SK-N-MC (cell line): ENCODE measurements around the gene ZNF423.
"Not testable (repeated sequence)": the region's sequence is repeated elsewhere in the genome, so short reads cannot be mapped to it uniquely, and the experiment has no call there.

Experiments
- DNase-seq: peaks from one replicate; pipeline ENCODE4 v3.0.0-alpha.2; 2011; ENCODE audit warnings: low read depth, low spot score
- H3K27ac ChIP-seq: fragments of 200-600 bp; sonication (generic); 2 replicates; pipeline ENCODE4 v1.5.1; 2016; ENCODE audit warnings: mixed run types
- H3K36me3 ChIP-seq: fragments of 200-600 bp; sonication (generic); 2 replicates; pipeline ENCODE4 v1.6.1; 2017; ENCODE audit warnings: antibody characterized with exemption, low read length, mixed read lengths; ENCODE audit not compliant: insufficient read depth
- H3K4me3 ChIP-seq: fragments of 200-600 bp; sonication (generic); 2 replicates; pipeline ENCODE4 v1.5.1; 2016
- H3K9ac ChIP-seq: fragments of 200-600 bp; sonication (generic); 2 replicates; pipeline ENCODE4 v1.8.0; 2017; ENCODE audit warnings: mixed run types, mixed read lengths; ENCODE audit not compliant: insufficient read length
- H3K9me3 ChIP-seq: fragments of 200-600 bp; sonication (generic); 2 replicates; pipeline ENCODE4 v1.6.1; 2017; ENCODE audit warnings: low read depth, mild to moderate bottlenecking, antibody characterized with exemption, low read length, moderate library complexity, mixed read lengths
- EZH2 ChIP-seq: fragments of 200-600 bp; sonication (generic); IDR thresholded peaks from one replicate; pipeline ENCODE4 v1.6.1; 2017; ENCODE audit warnings: antibody characterized with exemption
- FOXP2 ChIP-seq: optimal IDR thresholded peaks from 2 replicates; pipeline ENCODE3; 2011; ENCODE audit warnings: mild to moderate bottlenecking, moderate library complexity; ENCODE audit not compliant: insufficient read depth; ENCODE audit errors: extremely low read length, control extremely low read depth
- POLR2AphosphoS5 ChIP-seq: IDR thresholded peaks from 2 replicates; pipeline ENCODE4 v1.6.1; 2012; ENCODE audit warnings: mild to moderate bottlenecking, low read depth, low read length, borderline replicate concordance

Gene ZNF423

DNA sequence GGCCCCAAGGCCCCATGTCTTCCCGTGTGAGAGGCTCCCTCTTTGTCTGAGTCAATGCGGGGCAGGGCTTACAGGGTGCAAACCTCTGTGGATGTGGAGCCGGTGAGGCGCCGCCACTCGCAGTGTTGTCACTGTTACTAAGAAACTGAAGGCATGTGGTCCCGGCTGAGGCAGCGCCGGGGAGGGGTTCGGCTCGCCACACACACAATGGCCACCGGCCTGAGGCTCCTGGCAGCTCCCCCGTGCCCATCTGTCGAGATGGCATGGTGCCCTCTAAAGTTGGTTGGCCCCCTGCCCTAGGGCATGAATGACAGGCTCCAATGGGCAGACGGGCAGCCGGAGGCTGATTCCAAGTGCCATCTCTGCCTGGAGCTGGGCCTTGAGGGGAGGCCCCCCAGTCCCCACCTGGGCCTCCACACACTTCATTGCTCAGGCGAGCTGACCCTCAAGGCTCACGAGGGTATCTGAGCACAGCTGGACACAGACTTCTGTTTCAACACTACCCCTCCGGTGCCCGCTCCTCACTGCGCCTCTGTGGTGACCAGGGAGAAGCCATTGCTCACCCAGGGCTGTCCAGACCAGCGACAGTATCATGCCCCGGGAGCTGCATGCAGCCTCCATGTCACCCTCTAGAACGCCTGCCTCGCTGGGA, 345.1 kb downstream of the ZNF423 start:
- TF ChIP-seq EZH2 (no peak), POLR2AphosphoS5 (no peak)
- no peaks in the 10 kb centered on the region for H3K36me3 ChIP-seq
- no peak overlapping the region for H3K4me3 ChIP-seq
- H3K27ac ChIP-seq: no peak overlapping the region
- no peak overlapping the region for H3K9ac ChIP-seq
- no peaks in the 10 kb centered on the region for H3K9me3 ChIP-seq
- no peak for DNase-seq

DNA sequence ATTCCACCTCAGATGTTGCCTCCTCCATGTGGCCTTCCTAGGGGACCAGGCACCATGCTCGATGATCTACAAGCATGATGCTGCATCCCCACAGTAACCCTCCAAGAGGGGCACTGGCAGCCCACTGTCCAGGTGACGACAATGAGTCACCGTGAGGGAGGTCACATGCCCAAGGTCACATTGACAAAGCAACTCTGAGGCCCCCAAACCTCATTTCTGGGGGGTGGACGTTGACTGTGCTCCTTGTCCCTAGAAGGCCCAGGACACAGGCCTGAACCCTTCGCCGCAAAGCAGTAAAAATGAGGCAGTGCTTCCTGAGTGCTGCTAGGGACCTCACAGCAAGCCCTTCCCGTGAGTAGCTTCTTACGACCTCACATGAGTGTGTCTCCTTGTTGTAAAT, 345.8 kb downstream of the ZNF423 start:
- no peak overlapping the region for H3K9ac ChIP-seq
- H3K9me3 ChIP-seq: no peaks in the 10 kb centered on the region
- H3K27ac ChIP-seq: no peak overlapping the region
- no peak for DNase-seq
- no peaks in the 10 kb centered on the region for H3K36me3 ChIP-seq
- no peak overlapping the region for H3K4me3 ChIP-seq
- TF ChIP-seq FOXP2: no peak
- no peak for TF ChIP-seq EZH2

DNA sequence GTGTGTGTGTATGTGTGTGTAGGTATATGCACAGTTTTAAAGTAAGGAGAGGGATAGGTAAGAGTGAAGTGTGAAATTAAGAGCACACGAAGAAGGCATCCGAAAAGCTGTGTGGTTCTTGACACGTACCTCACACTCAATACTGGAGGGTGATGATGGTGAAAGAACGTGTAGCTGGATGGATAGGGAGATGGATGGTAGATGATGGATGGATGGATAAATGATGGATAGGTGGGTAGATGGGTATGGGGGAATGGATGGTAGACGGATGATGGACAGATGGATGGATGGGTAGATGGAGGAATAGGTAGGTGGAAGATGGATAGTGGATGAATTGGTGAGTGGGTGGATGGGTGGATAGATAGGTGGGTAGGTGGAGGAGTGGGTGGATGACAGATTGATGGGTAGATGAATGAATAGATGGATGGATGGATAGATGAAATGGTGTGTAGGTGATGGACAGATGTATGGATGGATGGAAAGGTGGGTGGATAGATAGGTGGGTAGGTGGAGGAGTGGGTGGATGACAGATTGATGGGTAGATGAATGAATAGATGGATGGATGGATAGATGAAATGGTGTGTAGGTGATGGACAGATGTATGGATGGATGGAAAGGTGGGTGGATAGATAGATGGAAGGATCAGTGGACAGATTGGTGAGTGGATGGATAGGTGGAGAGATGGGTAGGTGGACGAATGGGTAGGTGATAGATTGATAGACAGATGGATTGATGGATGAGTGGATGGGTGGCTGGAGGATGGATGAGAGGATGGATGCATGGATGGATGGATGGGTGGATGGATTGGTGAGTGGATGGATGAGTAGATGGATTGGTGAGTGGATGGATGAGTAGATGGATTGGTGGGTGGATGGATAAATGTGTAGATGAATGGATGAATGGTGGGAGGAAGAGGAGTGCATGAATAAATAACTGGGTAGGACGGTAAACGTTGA, 349.6 kb downstream of the ZNF423 start:
- not testable (repeated sequence) for H3K9ac ChIP-seq, DNase-seq

DNA sequence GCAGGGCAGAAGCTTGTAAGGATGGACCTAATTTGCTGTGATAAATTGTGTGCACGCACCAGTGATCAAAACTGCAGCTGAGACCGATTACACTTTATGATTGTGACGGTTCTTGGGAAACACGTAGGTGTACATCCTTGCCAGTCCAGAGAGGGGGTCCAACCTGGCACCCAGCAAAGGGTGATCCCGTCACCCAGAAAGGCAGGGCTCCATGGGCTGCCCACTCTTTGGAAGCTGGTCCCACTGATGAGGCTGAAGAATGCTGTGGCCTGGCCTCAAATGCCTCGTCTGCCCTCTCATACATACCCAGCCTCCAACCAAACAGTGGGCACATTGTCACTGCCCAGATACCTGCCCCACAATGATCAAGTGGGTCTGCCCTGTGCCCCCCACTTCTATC, 350.4 kb downstream of the ZNF423 start:
- no peaks in the 10 kb centered on the region for H3K36me3 ChIP-seq
- DNase-seq: no peak
- H3K27ac ChIP-seq: no peak overlapping the region
- no peak overlapping the region for H3K9ac ChIP-seq
- no peak overlapping the region for H3K4me3 ChIP-seq
- no peaks in the 10 kb centered on the region for H3K9me3 ChIP-seq
- TF ChIP-seq FOXP2: no peak
- no peak for TF ChIP-seq EZH2
- no peak for TF ChIP-seq POLR2AphosphoS5

More for the DNA sequence above, 349.6 kb downstream of the ZNF423 start:
- H3K27ac ChIP-seq, H3K4me3 ChIP-seq, H3K36me3 ChIP-seq, H3K9me3 ChIP-seq: not testable (repeated sequence)

DNA sequence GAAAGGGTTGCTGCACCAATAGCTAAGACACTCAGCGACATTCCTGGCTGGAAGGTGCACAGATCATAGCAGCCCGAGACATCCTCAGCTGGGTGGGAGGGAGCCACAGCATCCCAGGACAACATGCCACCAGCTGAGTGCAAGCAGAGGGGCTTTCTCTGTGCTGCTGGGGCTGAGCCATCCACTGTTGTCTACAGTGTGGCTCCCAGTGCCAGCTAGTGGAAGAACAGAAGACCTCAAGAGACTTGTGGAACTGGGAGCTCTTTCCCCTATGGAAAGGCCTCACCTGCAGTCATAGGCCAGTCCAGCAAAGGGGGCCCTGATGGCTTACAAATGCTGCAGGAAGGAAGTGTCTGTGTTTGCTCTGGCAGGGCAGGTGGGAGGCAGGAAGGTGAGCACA, 351.3 kb downstream of the ZNF423 start:
- H3K9me3 ChIP-seq: no peaks in the 10 kb centered on the region
- no peak for DNase-seq
- no peak overlapping the region for H3K9ac ChIP-seq
- no peak overlapping the region for H3K27ac ChIP-seq
- TF ChIP-seq POLR2AphosphoS5: no peak
- no peak for TF ChIP-seq FOXP2
- TF ChIP-seq EZH2: no peak
- H3K36me3 ChIP-seq: no peaks in the 10 kb centered on the region
- H3K4me3 ChIP-seq: no peak overlapping the region

DNA sequence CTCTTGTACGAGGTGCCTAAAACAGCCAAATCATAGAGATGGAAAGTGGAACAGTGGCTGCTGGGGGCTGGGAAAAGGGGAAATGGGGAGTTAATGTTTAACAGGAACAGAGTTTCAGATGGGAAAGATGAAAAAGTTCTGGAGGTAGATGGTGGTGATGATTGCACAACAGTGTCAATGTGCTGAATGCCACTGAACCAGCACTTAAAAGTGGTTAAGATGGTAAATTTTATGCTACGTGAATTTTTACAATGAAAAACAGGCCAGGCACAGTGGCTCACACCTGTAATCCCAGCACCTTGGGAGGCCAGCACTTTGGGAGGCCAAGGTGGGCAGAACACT, 351.9 kb downstream of the ZNF423 start:
- H3K4me3 ChIP-seq: no peak overlapping the region
- H3K9ac ChIP-seq: no peak overlapping the region
- DNase-seq: no peak
- H3K27ac ChIP-seq: no peak overlapping the region
- H3K36me3 ChIP-seq: no peaks in the 10 kb centered on the region
- no peaks in the 10 kb centered on the region for H3K9me3 ChIP-seq
- TF ChIP-seq FOXP2 (no peak), POLR2AphosphoS5 (no peak), EZH2 (no peak)

DNA sequence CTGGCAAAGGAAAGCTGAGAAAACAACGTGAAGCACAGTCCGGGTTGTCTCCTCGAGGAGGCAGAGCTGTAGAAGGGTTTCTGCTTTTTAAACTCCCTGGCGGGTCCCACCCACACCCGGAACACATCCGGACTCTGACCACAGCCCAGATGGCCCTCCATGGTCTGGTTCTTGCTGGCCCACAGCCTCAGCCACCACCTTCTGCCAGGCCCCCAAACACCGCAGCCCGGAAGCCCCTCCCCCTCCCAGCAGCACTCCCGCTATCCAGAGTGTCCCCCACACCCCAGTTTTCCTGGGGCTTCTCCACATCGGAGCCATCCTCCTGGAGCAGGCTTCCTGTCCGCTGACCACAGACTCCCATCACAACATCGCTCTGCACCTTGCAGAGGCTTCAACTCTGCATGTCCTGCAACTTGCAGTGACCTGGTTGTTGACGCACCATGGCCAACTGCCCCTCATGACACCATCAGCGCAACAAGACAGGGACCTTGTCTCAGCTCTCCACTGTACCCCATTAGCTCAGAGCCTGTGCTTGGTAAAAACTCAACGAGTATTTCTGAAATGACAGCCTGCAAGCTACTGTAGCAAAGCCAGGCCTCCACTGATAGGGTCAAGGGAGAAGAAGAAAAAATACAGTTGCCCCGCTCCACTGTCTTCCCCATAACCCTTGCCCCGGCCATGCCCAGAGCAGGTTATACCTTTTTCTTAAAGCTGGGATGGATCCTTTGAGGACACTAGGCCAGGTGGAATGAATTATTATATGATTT, 352.5 kb downstream of the ZNF423 start:
- Histone ChIP-seq H3K9me3 (no peaks in the 10 kb centered on the region), H3K27ac (no peak overlapping the region), H3K36me3 (no peaks in the 10 kb centered on the region), H3K9ac (no peak overlapping the region), H3K4me3 (no peak overlapping the region)
- TF ChIP-seq EZH2 (no peak), FOXP2 (no peak), POLR2AphosphoS5 (no peak)
- DNase-seq: no peak

DNA sequence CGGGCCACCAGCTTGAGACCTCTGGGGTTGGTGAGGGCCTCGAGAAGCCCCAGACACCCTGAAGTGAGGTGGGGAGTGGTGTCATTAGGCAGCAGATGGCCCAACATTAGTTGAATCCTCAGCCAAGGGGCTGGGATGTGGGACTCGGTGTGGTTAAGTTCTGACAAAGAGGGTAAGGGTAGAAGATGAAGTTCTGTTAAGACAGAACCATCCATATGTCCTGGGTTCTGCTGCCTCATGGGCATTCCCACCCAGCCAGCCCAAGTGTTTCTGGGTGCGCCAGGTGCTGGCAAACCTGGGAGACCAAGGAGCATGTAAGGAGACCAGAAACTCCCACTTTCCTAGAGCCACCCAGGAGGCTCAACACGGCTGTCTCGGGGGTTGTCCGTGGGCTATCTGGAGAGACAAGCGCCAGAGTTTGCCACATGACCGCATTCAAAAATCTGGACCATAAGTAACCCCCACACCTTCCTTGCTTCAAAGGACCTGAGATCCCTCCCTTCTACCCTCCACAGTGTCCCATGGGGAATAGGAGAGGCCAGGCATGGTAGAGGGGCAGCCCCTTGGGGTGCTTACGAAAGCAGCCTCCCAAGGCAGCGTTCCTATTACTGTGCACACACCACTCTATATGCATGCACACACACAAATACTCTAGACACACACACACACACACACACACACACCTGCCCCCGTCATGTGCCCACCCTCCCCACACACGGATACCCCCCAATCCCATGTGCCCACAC, 353.6 kb downstream of the ZNF423 start:
- no peak for DNase-seq
- TF ChIP-seq EZH2 (no peak), POLR2AphosphoS5 (no peak), FOXP2 (no peak)

More for the DNA sequence above, 353.6 kb downstream of the ZNF423 start:
- Histone ChIP-seq H3K9me3 (no peaks in the 10 kb centered on the region), H3K4me3 (no peak overlapping the region), H3K27ac (no peak overlapping the region), H3K9ac (no peak overlapping the region), H3K36me3 (no peaks in the 10 kb centered on the region)
